H1 (cell line): ENCODE data around the gene SECISBP2. TPM values are rescaled to one million over a fixed set of nuclear protein-coding genes. Genes with fewer than 3 reads are reported as not detected.

Experiments
- CTCF ChIA-PET: fragments of 300-600 bp; sonication (Branson Sonifier 250); formaldehyde crosslinking; loops from one replicate; lab custom pipeline; 2021; ENCODE audit not compliant: partially characterized antibody; lab: Charles Lee
- POLR2A ChIA-PET: fragments of 300-600 bp; sonication (Branson Sonifier 250); formaldehyde crosslinking; loops from one replicate; lab custom pipeline; 2021; ENCODE audit warnings: inconsistent platforms; ENCODE audit not compliant: partially characterized antibody; lab: Charles Lee
- DNase-seq, 2 experiments: peaks; one replicate each; pipeline versions ENCODE4 v3.0.0 to v3.0.0-alpha.2; 2010 to 2022; ENCODE audit warnings: low spot score in 2 of 2, low read depth in 1 of 2, mixed read lengths in 1 of 2
- FAIRE-seq: peaks from 2 replicates; lab custom pipeline; 2011; peaks lifted over from hg19 to GRCh38; lab: Jason Lieb, UNC
- H2AFZ ChIP-seq: 2 replicates; pipeline ENCODE4 v1.8.1; 2012; ENCODE audit warnings: low read length, inconsistent platforms
- H2AK5ac ChIP-seq: 2 replicates; pipeline ENCODE4 v1.6.1; 2013; ENCODE audit warnings: low read depth, low read length
- H2BK120ac ChIP-seq: replicated peaks from 2 replicates; pipeline ENCODE3; 2013; ENCODE audit warnings: low read depth, low read length, inconsistent platforms
- H2BK12ac ChIP-seq: 2 replicates; pipeline ENCODE4 v1.6.1; 2013; ENCODE audit warnings: low read depth, low read length
- H2BK15ac ChIP-seq: 2 replicates; pipeline ENCODE4 v1.6.1; 2013; ENCODE audit warnings: low read length
- H2BK20ac ChIP-seq: 2 replicates; pipeline ENCODE4 v1.6.1; 2013; ENCODE audit warnings: low read length
- H2BK5ac ChIP-seq: 2 replicates; pipeline ENCODE4 v1.6.1; 2013; ENCODE audit warnings: low read depth, low read length
- H3K14ac ChIP-seq: 2 replicates; pipeline ENCODE4 v1.6.1; 2013; ENCODE audit warnings: inconsistent platforms; ENCODE audit not compliant: insufficient read length
- H3K18ac ChIP-seq: 2 replicates; pipeline ENCODE4 v1.6.1; 2013; ENCODE audit warnings: low read length; ENCODE audit errors: extremely low read depth
- H3K23ac ChIP-seq: 2 replicates; pipeline ENCODE4 v1.6.1; 2013; ENCODE audit warnings: inconsistent platforms; ENCODE audit not compliant: insufficient read length
- H3K23me2 ChIP-seq: 2 replicates; pipeline ENCODE4 v1.6.1; 2013; ENCODE audit warnings: low read depth, low read length
- H3K27ac ChIP-seq: 2 replicates; pipeline ENCODE4 v1.6.1; 2011; ENCODE audit warnings: low read depth, low read length, inconsistent platforms
- H3K27me3 ChIP-seq, 4 experiments: replicated peaks in 1 of 4; 1 replicate in 1 of 4; 2 replicates in 3 of 4; pipeline versions ENCODE4 v1.6.1 to v1.8.1; 2011 to 2013; ENCODE audit warnings: low read length in 3 of 4, mild to moderate bottlenecking in 3 of 4, inconsistent platforms in 2 of 4, mixed read lengths in 2 of 4, moderate library complexity in 1 of 4; ENCODE audit not compliant: control insufficient read depth in 3 of 4, insufficient read depth in 3 of 4; ENCODE audit errors: extremely low read depth in 1 of 4
- H3K36me3 ChIP-seq, 4 experiments: 2 replicates each; pipeline versions ENCODE4 v1.6.1 to v1.8.1; 2011 to 2013; ENCODE audit warnings: mild to moderate bottlenecking in 4 of 4, low read length in 3 of 4, moderate library complexity in 2 of 4, control low read depth in 1 of 4, inconsistent platforms in 1 of 4; ENCODE audit not compliant: insufficient read depth in 4 of 4, control insufficient read depth in 2 of 4
- H3K4ac ChIP-seq: replicated peaks from 2 replicates; pipeline ENCODE3; 2013; ENCODE audit warnings: low read length, low read depth, mixed read lengths, inconsistent platforms; ENCODE audit not compliant: insufficient read length
- H3K4me1 ChIP-seq, 4 experiments: replicated peaks in 1 of 4; 1 replicate in 1 of 4; 2 replicates in 3 of 4; pipeline versions ENCODE4 v1.6.1 to v1.8.1; 2011 to 2013; ENCODE audit warnings: low read length in 3 of 4, inconsistent platforms in 2 of 4, mixed read lengths in 1 of 4; ENCODE audit not compliant: insufficient read depth in 4 of 4, control insufficient read depth in 3 of 4
- H3K4me2 ChIP-seq, 2 experiments: 2 replicates each; pipeline versions ENCODE4 v1.6.1 to v1.8.1; 2011 to 2013; ENCODE audit warnings: low read depth in 2 of 2, low read length in 2 of 2, control low read depth in 1 of 2, inconsistent platforms in 1 of 2, mild to moderate bottlenecking in 1 of 2; ENCODE audit not compliant: insufficient read depth in 1 of 2
- H3K4me3 ChIP-seq, 4 experiments: fragments of 200-600, 300-600 bp in 1 of 4; sonication (generic), shearing (Covaris generic), sonication (Bioruptor Twin) in 1 of 4; 2 replicates each; pipeline versions ENCODE4 v1.5.1 to v1.8.1; 2011 to 2016; ENCODE audit warnings: low read length in 4 of 4, low read depth in 3 of 4, control low read depth in 2 of 4, inconsistent platforms in 2 of 4, mild to moderate bottlenecking in 2 of 4, mixed read lengths in 1 of 4, moderate library complexity in 1 of 4; ENCODE audit not compliant: insufficient read depth in 2 of 4; ENCODE audit errors: extremely low read depth in 1 of 4
- H3K56ac ChIP-seq: replicated peaks from 2 replicates; pipeline ENCODE3; 2013; ENCODE audit warnings: low read depth, mild to moderate bottlenecking, mixed read lengths, low read length, inconsistent platforms; ENCODE audit not compliant: insufficient read length
- H3K79me1 ChIP-seq: 2 replicates; pipeline ENCODE4 v1.6.1; 2013; ENCODE audit warnings: low read depth, low read length, control low read depth
- H3K79me2 ChIP-seq, 2 experiments: 2 replicates each; pipeline versions ENCODE4 v1.6.1 to v1.8.1; 2012 to 2013; ENCODE audit warnings: low read length in 2 of 2, mild to moderate bottlenecking in 2 of 2, inconsistent platforms in 1 of 2; ENCODE audit not compliant: insufficient read depth in 2 of 2, control insufficient read depth in 1 of 2
- H3K9ac ChIP-seq, 4 experiments: replicated peaks in 1 of 4; 1 replicate in 1 of 4; 2 replicates in 3 of 4; pipeline versions ENCODE4 v1.6.1 to v1.8.1; 2011 to 2013; ENCODE audit warnings: low read depth in 3 of 4, low read length in 3 of 4, control low read depth in 2 of 4, mild to moderate bottlenecking in 2 of 4, moderate library complexity in 2 of 4, inconsistent platforms in 1 of 4; ENCODE audit errors: extremely low read depth in 1 of 4
- H3K9me3 ChIP-seq, 2 experiments: 2 replicates each; pipeline versions ENCODE4 v1.6.1 to v1.8.1; 2012 to 2013; ENCODE audit warnings: mild to moderate bottlenecking in 2 of 2, moderate library complexity in 2 of 2, control low read depth in 1 of 2, inconsistent platforms in 1 of 2, low read depth in 1 of 2, low read length in 1 of 2, mixed read lengths in 1 of 2; ENCODE audit not compliant: insufficient read depth in 2 of 2
- H4K20me1 ChIP-seq, 2 experiments: replicated peaks in 1 of 2; 2 replicates each; pipeline versions ENCODE3 to v1.8.1; 2011 to 2013; ENCODE audit warnings: inconsistent platforms in 2 of 2, low read length in 2 of 2, mild to moderate bottlenecking in 1 of 2; ENCODE audit not compliant: insufficient read depth in 2 of 2, control insufficient read depth in 1 of 2
- H4K5ac ChIP-seq: 2 replicates; pipeline ENCODE4 v1.6.1; 2013; ENCODE audit warnings: low read length, low read depth, mixed read lengths, inconsistent platforms; ENCODE audit not compliant: insufficient read length
- H4K8ac ChIP-seq: 2 replicates; pipeline ENCODE4 v1.8.0; 2013; ENCODE audit warnings: mild to moderate bottlenecking, moderate library complexity, low read length, inconsistent platforms; ENCODE audit not compliant: insufficient read depth; ENCODE audit errors: extremely low read depth
- H4K91ac ChIP-seq: replicated peaks from 2 replicates; pipeline ENCODE3; 2013; ENCODE audit warnings: low read length, mixed read lengths, inconsistent platforms; ENCODE audit not compliant: insufficient read length
- FOSL1 ChIP-seq: IDR thresholded peaks from 2 replicates; pipeline ENCODE4 v1.6.1; 2011; ENCODE audit warnings: mild to moderate bottlenecking, low read depth, low read length, moderate library complexity; ENCODE audit not compliant: insufficient read depth
- whole genome bisulfite sequencing, 2 experiments: shearing (Covaris generic) in 1 of 2; methylation state at CpG; one replicate each; pipeline versions ENCODE4 v1.1.6 to v1.1.7; 2013 to 2015; ENCODE audit warnings: low lambda C conversion rate in 2 of 2, mixed read lengths in 2 of 2, inconsistent platforms in 1 of 2, low coverage in 1 of 2, missing lambda C conversion rate in 1 of 2; ENCODE audit not compliant: insufficient replicate concordance in 2 of 2, insufficient coverage in 1 of 2, insufficient read length in 1 of 2; ENCODE audit errors: extremely low coverage in 1 of 2, missing lambda C conversion rate in 1 of 2; 5-methylcytosine and 5-hydroxymethylcytosine counted together
- polyA plus RNA-seq, 7 experiments: library from polyadenylated mRNA; depleted of rRNA in 3 of 7; stranded (reverse) in 5 of 7; unstranded in 2 of 7; fragments of >200 nt in 5 of 7; fragments of 200-250 nt in 2 of 7; gene quantifications; 1 replicate in 5 of 7; 2 replicates in 1 of 7; 4 replicates in 1 of 7; pipeline versions ENCODE4 v1.2.1 to v1.2.3, GENCODE V29; 2011 to 2013; ENCODE audit warnings: missing spikeins in 2 of 7, mixed read lengths in 2 of 7
- total RNA-seq: library from RNA; stranded (reverse); fragmentation: NEBNext Ultra II Directional; extraction: Animal tissue kit (Norgen Biotek cat#: 25700); gene quantifications from 2 replicates; pipeline ENCODE4 v1.2.1, GENCODE V29; 2021

SECISBP2 gene
- total and polyA plus RNA-seq, 2 of the 8 experiments (the other 6 are each of a cell fraction or from before 2014, with no cell fraction given) = 39.0 to 61.7 TPM

- no peak overlapping the region for H2BK12ac ChIP-seq
- CTCF ChIA-PET = interaction anchor here (1.6 kb wide), 1 partner anchor 38 kb away, joined by 3 read pairs; no protein-coding TSS in a partner anchor
- 89% methylated on average over 6 of the region's 6 CpGs; no CpG with 5 or more reads in 1 of the 2 experiments for WGBS, 2 experiments
Measured at GRCh38 chr9:89391585-89391984, 73.3 kb downstream of the SECISBP2 start.

More at GRCh38 chr9:89391585-89391984, 73.3 kb downstream of the SECISBP2 start:
- POLR2A ChIA-PET = interaction anchor here (1.5 kb wide), 1 partner anchor 34 kb away, joined by 3 read pairs; no protein-coding TSS in a partner anchor
- H3K23ac ChIP-seq = no peak overlapping the region
- H3K4ac ChIP-seq = no peak overlapping the region
- H3K9ac ChIP-seq = no peak overlapping the region
- H3K56ac ChIP-seq = no peak overlapping the region
- no peak overlapping the region for H2BK15ac ChIP-seq
- no peak overlapping the region for H3K4me3 ChIP-seq
- H3K79me2 ChIP-seq = no peaks in the 10 kb centered on the region
- H3K4me1 ChIP-seq = no peaks in the 10 kb centered on the region
- no peak overlapping the region for H2AK5ac ChIP-seq
- no peaks in the 10 kb centered on the region for H3K23me2 ChIP-seq
- no peak for FAIRE-seq
- no peak overlapping the region for H2BK20ac ChIP-seq
- no peak overlapping the region for H4K5ac ChIP-seq
- no peak overlapping the region for H3K4me2 ChIP-seq
- H4K20me1 ChIP-seq = peaks cover 2 to 10% of the 10 kb centered on the region in 2 experiments
- peaks cover 34 to 77% (median 67%) of the 10 kb centered on the region in 4 experiments for H3K36me3 ChIP-seq
- H3K18ac ChIP-seq = no peak overlapping the region
- no peaks in the 10 kb centered on the region; the same call in none of the 2 replicates for H3K79me1 ChIP-seq
- H2BK5ac ChIP-seq = no peak overlapping the region
- H2BK120ac ChIP-seq = no peak overlapping the region
- TF ChIP-seq FOSL1 = no peak
- TF ChIP-seq, all 59 proteins: peak for 0
- Histone ChIP-seq H4K8ac (no peak overlapping the region), H3K27me3 (no peaks in the 10 kb centered on the region), H4K91ac (no peak overlapping the region), H3K9me3 (no peaks in the 10 kb centered on the region), H3K14ac (no peak overlapping the region), H2AFZ (no peak overlapping the region), H3K27ac (no peak overlapping the region)
- DNase-seq = no peak
